Iris pigment epithelial cell (primary cell): Measurements from ENCODE around the gene PIP5K1B.
"Not testable (repeated sequence)": the region's sequence is repeated elsewhere in the genome, so short reads cannot be mapped to it uniquely, and the experiment has no call there.

ENCODE experiments used
- DNase-seq: peaks from one replicate; pipeline ENCODE4 v3.0.0-alpha.2; 2011; ENCODE audit warnings: low read depth

PIP5K1B gene, protein sequence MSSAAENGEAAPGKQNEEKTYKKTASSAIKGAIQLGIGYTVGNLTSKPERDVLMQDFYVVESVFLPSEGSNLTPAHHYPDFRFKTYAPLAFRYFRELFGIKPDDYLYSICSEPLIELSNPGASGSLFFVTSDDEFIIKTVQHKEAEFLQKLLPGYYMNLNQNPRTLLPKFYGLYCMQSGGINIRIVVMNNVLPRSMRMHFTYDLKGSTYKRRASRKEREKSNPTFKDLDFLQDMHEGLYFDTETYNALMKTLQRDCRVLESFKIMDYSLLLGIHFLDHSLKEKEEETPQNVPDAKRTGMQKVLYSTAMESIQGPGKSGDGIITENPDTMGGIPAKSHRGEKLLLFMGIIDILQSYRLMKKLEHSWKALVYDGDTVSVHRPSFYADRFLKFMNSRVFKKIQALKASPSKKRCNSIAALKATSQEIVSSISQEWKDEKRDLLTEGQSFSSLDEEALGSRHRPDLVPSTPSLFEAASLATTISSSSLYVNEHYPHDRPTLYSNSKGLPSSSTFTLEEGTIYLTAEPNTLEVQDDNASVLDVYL

DNA sequence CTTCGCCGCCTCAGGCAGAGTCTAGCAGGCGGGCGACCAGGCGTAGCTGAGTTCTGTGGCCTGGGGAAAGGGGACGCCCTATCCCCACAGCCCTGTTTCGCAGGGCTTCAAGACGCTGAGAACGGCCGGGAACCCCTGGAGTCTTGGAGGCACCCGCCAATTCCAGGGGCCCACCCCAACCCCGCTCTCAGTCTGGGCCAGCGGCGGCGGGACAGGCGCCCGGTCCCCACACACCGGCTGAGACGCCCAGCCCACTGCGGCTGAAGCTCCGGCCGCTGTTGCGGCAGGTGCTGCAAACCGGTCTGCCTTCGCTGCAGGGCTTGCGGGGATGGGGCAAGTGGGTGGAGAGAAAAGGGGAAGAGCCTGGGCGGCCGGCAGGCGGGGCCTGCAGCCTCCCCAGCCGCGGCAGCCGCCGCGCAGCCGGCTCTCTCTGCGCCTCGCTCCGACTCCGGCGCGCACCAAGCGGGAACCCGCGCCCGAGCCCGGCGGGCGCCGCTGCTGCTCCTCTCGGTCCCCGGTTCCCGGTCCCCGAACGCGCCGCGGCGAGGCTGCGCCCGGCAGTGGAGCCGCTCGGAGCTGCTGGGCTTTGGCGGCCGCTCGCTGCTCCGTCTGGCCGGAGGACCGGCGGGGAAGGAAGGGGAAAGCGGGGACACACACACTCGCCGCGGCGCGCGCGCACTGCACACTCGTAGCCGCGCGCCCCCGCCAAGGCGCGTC is at the start of gene PIP5K1B:
TSS of gene PIP5K1B (plus strand) at position 427 of the 717 bp plus-strand sequence. CDS start 117,375 bp downstream, outside the sequence.
- peak; percentile 70 for DNase-seq

DNA sequence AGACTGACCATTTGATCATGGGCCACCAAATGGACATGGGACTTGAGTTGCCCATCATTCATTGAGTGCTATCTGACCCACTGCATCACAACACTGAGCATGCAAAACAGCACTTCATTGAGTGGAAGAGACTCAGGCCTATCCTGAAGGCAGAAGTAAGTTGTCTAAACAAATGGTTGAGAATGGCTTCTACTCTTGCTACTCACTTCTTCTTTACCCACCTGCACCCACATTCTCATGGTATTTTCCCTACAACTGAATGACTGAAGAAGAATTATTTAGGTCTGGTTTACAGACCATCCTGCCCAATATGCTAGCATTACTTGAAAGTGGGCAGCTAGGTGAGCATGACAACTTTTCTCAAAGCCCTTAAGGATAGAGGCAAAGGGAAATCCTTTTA is 41.0 kb upstream of the PIP5K1B start:
- no peak for DNase-seq

DNA sequence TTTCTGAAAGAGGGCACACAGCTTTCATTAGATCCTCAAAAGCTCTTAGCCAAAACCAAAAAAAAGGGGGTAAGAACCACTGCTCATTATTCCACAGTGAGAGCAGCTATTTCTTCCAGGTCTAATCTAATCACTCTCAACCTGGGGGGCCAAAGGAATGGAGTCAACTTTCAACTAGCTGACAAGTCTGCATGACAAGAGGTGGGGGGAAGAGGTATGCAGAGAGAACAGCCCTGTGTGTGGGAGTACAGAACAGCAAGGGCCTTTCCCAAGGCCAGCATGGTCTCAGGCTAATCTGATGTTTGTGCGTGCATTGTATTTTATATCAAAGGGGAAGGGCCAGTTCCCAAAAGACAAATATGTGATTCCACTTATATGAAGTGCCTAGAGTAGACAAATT is 36.9 kb upstream of the PIP5K1B start:
- no peak for DNase-seq

DNA sequence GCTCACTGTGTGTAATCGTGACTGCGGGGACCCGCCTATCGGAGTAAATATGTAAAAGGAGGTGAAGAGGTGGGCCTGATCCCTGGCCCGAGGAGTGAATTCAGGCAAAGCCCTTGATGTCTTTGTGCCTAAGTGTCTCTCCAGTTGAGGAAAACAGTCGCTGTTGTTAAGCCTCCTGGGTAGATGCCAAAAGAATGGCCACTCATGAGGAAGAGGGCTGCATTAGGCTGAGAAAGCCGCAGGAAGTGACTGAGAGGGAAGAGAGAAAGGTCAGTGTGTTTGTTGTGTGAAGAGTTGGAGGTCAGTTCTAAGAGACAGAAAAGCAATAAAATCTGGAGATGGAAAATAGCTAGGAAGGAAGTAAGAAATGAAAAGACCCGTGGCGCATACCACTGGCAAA is 35.8 kb upstream of the PIP5K1B start:
- DNase-seq: no peak

DNA sequence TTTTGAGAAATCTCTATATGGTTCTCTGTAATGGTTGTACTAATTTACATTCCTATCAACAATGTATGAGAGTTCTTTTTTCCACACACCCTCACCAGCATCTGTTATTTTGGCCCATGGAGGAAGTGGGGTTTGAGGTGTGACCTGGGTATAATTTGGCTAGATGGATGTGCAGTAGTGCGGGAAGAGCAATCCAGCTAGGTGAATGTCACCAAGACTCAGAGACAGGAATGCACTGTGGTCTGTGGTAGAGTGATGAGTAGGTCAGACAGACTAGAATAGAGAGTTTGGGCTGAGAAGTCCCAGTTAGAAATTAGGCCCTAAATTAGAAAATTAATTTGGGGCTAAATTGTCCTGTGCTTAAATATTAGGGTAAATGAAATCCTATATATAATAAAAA is 32.8 kb upstream of the PIP5K1B start:
- no peak for DNase-seq

DNA sequence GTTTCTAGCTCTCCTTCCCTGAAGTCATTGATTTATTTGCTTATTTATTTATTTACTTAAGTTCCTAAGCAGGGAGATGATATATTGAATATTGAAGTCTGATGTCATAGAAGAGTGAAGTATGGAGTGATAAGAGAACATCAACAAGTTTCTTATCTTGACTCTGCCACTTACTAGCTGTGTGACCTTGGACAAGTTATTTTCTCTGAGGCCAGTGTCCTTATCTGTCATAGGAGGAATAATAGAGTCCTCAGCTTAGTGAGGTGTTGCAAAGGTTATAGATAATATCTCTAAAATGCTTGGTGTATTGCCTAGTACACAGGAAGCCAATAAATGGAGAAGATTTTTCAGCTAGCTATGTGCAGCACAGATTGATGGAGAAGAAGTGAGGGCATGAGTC is 32.4 kb upstream of the PIP5K1B start:
- DNase-seq: no peak

DNA sequence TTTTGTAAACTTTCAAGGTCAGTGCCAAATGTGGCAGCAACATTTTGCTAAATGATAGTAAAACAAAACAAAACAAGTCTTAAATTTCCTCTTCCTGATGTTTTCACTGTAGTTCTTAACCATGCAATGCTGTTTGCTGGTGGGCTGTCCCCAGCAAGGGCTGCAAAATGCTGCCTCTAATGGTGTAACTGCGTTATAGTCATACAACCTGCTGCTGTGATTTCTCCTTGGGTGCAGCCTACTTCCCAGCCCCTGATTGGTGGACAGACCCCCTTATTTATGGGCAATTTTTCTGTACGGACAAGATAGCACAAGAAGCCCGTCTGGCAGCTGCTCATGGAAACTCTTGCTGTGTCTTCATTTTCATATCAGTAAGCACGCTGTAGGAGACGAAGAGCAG is 26.6 kb upstream of the PIP5K1B start:
- peak; percentile 4 for DNase-seq

DNA sequence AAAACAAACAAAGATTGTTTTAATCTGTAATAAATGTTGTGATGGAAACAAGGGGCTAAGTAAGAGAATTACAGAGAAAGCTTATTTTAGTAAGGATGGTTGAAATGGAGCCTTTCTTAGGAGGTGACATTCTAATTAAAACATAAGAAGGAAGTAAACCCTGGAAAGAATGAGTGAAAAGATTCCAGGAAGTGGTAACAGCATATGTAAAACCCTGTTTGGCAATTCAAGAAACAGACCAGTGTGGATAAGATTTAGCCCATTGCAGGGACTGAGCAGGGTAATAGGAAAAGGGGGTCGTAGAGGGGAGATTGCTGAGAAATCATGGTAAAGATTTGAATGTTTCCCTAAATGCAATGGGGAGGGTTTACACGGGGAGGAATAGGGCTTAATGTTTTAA is 21.6 kb upstream of the PIP5K1B start:
- no peak for DNase-seq

DNA sequence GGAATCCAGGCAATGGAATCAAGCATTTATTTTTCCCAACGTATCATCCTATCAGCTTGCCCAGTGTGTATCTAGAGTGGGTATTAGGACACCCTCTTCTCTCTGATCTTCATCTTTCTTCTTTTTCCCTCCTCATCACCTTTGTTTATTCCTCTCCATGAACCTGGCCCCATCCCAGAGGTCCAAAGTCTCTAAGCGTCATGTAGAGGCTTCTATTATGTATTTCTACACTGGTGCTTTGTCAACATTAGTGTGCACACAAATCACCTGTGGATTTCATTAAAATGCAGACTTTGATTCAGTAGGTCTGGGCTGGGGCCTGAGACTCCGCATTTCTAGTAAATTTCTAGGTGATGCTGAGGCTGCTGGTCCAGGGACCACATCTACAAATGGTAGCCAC is 19.8 kb upstream of the PIP5K1B start:
- DNase-seq: no peak

DNA sequence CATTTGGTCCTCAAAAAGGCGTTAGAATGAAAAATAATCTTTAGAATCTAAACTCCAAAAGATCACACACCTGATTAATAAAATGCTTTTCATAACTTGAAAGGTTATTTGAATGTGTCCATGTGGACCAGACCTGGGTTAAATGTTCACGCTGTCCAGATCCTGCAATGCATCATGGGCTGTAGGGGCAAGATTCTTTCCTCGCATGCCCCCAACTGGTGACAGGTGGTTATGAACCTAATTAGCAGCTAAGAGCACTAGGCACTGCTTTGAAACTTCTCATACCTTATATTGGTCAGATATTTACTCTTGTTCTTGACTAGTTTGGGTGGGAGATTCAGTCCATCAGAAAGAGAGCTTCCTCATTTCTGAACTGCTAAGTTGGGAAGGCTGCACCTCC is 19.3 kb upstream of the PIP5K1B start:
- DNase-seq: no peak

DNA sequence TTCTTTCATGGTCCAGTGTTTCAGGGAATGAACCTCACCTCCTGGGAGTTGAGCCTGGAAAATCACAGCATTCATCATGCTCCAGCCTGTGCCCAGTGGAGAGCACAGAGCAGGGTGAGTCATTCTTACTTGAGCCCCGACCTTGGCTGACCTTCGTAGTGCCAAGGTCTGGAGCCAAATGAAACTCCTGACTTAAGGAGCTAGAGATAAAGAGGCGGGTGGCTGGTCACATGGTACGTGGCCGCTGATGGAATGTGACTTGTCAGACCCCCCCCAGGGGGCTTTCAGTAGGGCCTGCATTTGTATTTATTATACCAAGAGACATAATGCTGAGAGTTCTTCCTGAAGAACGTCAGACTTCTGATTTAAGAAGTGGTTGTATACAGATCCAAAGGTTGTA is 15.0 kb upstream of the PIP5K1B start:
- no peak for DNase-seq

DNA sequence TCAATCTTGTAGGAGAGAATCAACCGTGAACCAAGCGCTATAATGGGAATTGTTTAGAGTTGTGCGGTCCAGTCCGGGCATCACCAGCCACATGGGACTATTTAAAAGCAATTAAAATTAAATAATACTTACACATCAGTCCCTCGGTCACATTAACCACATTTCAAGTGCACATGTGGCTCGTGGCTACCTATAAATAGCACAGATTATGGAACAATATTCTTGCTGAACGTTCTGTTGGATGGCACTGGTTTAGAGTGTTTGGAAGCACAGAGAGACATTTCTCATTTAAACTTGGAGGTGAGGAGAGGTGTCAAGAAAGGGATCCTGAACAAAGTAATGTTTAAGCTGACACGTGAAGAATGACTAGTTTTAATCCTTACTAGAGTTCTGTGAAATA is 12.5 kb upstream of the PIP5K1B start:
- no peak for DNase-seq

DNA sequence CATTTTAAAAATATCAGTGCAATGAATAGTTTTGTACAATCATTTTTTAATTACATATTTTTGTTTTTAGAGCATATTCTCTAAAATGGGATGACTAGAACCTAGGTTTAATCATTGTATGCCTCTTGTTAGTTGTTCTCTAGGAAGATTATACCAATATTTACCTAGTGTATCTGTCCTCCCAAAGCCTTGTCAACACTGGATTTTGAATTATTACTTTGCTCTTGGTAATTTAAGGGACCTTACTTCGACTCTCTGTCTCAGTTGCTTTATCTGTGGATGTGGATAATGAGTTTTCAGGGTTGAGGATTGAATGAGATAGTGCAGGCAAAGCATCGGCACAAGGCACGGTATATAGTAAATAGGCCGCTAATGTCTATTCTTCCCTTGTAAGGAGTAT is 10.9 kb upstream of the PIP5K1B start:
- DNase-seq: no peak

DNA sequence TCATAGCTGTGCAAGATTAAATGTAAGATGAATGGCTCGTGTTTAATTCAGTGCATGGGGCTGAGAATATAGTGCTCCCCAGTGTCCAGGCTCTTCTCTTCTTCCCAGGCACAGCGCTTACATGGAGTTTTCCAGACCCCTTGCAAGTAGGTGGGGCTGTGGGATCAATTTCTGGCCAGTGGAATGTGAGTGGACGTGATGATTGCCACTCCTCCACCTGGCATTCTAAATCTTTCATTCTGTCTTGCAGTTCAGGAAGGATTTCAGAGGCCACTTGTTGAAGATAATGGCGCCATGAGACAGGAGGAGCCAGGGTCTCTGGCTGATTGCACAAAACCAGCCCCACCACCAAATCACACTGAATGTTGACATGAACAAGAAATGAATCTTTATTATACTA is 7.2 kb upstream of the PIP5K1B start:
- no peak for DNase-seq

DNA sequence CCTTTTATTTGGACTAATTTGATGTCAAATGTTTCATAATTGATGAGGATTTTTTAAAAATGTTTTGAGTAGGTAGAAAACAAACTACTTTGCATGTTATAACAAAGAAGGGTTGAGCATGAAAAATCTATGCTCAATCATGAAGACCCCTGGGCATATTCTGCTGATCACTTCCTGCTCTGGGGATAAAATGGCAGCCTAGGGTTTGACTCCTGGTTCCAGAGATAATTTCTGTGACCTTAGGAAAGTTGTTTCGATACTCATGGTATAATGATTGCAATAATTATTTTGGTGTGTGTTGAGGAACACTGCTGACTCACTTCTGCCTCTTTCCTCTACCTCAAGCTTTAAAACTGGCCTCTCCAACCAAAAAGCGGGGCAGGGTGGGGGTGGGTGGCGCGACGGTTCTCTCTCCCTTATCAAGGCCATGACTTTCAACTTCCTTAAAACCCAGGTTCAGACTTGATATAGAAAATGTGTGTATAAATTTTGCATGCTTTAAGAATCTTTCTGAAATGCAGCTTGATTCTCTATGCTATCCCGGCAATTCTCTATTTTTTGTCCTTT is 6.0 kb upstream of the PIP5K1B start:
- DNase-seq: no peak

DNA sequence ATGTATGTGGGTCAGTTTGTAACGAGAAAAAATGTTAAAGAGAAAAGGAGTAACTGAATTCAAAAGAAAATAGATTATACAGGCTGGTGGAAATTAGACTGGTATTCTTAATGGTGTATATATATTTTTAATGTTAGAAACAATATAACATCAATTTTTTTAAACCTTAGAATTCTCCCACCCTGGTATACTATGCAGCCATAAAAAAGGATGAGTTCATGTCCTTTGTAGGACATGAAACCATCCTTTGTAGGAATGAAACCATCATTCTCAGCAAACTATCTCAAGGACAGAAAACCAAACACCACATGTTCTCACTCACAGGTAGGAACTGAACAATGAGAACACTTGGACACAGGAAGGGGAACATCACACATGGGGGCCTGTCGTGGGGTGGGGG is 5.4 kb upstream of the PIP5K1B start:
- not testable (repeated sequence) for DNase-seq

DNA sequence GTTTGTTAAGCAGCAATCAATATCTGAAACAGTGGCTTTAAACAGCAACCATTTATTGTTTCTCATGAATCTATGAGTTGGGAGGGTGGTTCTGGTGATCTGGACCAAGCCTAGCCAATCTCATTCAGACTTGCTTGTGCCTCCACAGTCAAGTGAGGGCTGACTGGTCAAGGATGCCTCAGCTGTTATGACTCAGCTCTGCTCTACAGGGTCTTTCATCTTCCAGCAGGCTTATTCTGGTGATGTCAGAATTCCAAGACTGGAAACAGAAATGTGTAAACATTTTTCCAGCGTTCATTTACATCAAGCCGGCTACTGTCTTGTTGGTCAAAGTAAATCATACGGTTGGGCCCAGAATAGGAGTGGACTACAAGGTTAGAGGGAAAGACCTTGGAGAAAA is 2.5 kb upstream of the PIP5K1B start:
- DNase-seq: no peak

DNA sequence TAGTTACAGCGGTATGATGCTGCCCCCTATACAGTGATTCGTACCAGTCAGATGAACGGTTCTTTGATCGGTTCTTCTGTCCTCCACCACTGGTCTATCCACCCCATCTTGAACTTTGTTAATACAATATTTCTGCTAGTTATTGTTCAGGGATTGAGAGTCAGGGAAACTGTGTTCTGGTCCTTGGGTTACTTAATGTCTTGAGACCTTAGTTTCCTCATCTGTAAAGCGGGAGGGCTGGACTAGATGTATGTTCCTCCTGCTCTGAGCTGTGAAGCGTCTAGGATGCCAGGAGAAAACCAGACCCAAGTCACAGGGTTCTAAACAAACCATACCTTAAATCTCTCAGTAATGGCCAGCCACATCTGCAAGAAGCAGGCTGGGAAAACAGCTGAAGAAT is 1.4 kb upstream of the PIP5K1B start:
- DNase-seq: no peak

DNA sequence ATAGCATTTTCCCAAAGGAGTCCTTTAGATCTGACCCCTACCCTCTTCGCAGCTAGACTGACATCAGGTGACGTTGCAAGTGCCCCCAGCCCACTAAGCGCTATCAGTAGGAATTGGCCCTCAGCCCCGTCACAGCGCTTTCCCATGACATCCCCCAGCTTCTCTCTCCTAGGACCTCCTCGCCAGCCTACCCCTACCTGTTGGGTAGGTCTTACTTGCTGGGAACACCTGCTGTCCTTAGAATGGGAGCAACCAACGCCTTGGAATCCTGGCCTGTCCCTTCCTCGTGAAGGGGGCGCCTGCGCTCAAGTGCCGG is 584 bp upstream of the PIP5K1B start:
- DNase-seq: no peak

DNA sequence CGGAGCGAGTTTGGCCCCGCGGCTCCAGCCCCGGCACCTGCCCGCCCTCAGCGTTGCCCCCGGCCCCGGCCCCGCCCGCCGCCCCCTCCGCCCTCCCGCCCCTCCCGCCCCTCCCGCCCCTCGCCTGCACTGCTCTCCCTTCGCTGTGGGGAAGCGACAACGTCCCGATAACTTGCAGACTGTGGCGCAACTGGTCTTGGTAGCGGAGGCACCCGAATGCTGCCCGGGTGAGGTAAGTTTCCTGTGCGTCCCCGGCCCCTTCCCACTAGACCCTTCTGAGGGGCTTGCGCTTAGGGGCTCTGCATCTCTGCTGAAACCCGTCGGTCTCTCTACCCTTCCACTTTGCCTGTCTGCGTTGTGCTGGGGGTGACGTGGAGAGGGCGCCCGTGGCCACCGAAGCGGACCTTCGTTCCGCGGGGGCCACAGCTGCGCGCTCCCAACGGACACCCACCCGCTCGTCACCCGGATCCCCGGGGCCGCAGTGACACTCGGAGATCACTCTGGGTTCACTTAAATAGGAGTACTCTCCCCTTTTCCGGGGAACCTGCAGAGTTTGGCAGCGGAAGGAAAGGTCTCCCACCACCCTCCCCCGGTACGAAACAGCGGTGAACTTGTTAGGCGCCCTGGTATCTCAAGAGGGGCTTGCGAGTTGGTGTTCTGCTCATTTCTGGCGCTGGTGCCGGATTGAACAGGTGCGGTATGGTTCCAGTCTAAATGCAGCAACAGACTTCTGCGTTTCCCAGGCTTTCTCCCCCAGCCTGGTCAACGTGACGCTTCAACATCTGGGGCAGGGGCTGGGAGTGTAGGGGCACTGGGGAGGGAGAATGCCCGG is 707 bp downstream of the PIP5K1B start:
- DNase-seq: no peak

DNA sequence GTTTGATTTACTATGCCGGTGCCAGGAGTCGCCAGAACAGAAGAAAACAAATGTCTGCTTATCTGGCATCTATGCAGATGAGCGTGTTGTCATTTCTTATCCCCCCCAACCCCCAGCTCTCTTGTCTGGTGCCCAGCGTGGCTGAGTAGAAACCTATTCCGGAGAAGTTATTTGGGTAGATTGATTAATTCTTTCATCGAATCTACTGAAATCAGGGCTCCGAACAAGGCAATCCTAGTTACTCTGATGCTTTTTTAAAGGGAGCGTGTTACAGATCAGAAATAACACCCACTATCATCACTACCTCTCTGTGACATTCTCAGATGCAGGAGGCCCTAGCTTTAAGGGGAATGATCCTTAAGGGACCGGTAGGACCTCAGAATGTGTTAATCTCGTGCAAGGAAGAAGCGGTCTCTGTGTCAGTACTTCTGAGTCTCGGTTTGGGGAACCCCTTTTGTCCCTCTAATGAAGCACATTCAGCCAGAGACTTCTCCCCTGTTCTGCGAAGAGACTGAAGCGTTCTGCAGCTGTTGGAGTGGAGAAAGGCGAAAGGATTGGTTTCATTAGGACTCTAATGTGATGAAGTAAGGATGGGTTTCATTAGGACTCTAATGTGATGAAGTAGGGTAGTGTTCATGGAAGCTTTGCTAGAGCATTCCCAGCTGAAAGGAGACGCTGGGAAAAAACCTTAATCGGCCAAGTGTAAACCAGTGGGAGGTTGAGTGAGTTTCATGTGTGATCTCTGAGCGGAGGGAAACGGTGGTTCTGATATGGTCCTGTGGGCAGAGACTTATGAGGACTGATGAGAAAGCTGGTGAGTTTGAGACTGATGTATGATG is 1.5 kb downstream of the PIP5K1B start:
- no peak for DNase-seq
